Ishikawa (cell line): ENCODE measurements around the gene GABRR3.

Source experiments
- CEBPB ChIP-seq: IDR thresholded peaks from 2 replicates; pipeline ENCODE4 v1.6.1; 2012
- FOXM1 ChIP-seq: IDR thresholded peaks from 2 replicates; pipeline ENCODE4 v1.6.1; 2012; ENCODE audit warnings: low read depth, borderline replicate concordance
- NFIC ChIP-seq: IDR thresholded peaks from 2 replicates; pipeline ENCODE4 v1.6.1; 2012
- TAF1 ChIP-seq: IDR thresholded peaks from 2 replicates; pipeline ENCODE4 v1.6.1; 2012; ENCODE audit warnings: low read depth, mild to moderate bottlenecking
- TF ChIP-seq, protein P1 (sequence below): IDR thresholded peaks from 2 replicates; pipeline ENCODE4 v1.6.1; 2012

DNA sequence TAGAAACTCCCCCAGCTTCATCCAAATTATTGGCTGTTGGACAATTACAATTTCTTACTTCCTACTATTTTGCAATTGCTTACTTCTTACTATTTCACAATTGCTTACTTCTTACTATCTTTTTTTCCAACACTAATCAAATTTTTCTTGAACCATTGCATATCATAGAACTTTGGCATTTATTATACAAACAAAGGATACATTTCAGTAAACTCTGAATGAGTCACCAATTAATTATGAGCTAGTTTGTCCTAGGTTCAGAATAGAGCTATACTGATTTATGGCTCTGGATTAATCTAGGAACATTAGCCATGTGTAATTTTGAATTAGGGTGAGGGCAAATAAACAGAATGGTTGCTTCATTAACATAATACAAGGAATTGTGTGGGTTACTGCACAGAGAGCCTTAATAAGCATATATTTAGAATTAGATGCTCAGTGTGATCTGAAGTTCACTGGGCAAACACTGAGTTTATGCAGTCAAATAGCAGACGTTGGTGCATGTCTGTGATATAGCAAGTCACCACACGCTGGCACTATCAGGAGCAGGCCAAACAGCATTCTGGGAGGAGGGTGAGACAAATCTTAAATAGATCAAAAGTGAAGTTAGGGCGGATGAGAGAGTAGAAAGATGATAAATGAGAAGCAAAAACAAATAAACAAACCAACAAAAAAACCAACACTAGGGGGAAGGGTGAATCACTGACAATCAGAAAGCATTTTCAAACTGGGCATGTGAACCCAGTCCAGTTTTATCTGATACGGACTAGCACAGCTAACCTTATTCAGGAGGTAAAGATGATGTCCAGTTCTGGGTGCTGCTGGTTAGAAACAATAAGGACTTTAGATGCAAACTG lies 21.5 kb downstream of the GABRR3 start:
- TF ChIP-seq, protein P1, sequence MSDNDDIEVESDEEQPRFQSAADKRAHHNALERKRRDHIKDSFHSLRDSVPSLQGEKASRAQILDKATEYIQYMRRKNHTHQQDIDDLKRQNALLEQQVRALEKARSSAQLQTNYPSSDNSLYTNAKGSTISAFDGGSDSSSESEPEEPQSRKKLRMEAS: no peak
- TF ChIP-seq CEBPB: no peak
- no peak for TF ChIP-seq TAF1
- TF ChIP-seq NFIC: no peak
- TF ChIP-seq FOXM1: no peak
